ENCODE measurements around the gene GNE.

GRCh38 chr9:36207546-36208012 lies 50.7 kb downstream of the GNE start:
- TF ChIP-seq, protein P1, sequence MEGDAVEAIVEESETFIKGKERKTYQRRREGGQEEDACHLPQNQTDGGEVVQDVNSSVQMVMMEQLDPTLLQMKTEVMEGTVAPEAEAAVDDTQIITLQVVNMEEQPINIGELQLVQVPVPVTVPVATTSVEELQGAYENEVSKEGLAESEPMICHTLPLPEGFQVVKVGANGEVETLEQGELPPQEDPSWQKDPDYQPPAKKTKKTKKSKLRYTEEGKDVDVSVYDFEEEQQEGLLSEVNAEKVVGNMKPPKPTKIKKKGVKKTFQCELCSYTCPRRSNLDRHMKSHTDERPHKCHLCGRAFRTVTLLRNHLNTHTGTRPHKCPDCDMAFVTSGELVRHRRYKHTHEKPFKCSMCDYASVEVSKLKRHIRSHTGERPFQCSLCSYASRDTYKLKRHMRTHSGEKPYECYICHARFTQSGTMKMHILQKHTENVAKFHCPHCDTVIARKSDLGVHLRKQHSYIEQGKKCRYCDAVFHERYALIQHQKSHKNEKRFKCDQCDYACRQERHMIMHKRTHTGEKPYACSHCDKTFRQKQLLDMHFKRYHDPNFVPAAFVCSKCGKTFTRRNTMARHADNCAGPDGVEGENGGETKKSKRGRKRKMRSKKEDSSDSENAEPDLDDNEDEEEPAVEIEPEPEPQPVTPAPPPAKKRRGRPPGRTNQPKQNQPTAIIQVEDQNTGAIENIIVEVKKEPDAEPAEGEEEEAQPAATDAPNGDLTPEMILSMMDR (IDR thresholded peaks at IDR 0.05): no peak
- TF ChIP-seq POLR2A (IDR thresholded peaks at IDR 0.05): no peak

Measured in lower leg skin (tissue), 3 donors.